KMS-11 (cell line): ENCODE measurements around the gene PDE6C.

Source experiments
- H2AFZ ChIP-seq: fragments of 200-600 bp; sonication (generic); 2 replicates; pipeline ENCODE4 v1.6.1; 2016; ENCODE audit warnings: antibody characterized with exemption, mixed run types, low read depth
- H3K27ac ChIP-seq: fragments of 200-600 bp; sonication (generic); 2 replicates; pipeline ENCODE4 v1.6.1; 2016; ENCODE audit warnings: mild to moderate bottlenecking, mixed run types
- H3K27me3 ChIP-seq: fragments of 200-600 bp; sonication (generic); 2 replicates; pipeline ENCODE4 v1.6.1; 2017; ENCODE audit warnings: mild to moderate bottlenecking, low read depth, mixed run types, moderate library complexity; ENCODE audit not compliant: insufficient read depth
- H3K36me3 ChIP-seq: fragments of 200-600 bp; sonication (generic); 2 replicates; pipeline ENCODE4 v1.6.1; 2017; ENCODE audit warnings: mild to moderate bottlenecking, mixed run types; ENCODE audit not compliant: insufficient read depth
- H3K4me1 ChIP-seq: fragments of 200-600 bp; sonication (generic); 2 replicates; pipeline ENCODE4 v1.6.1; 2016; ENCODE audit warnings: mild to moderate bottlenecking, low read depth, mixed run types; ENCODE audit not compliant: poor library complexity, severe bottlenecking
- H3K4me2 ChIP-seq: fragments of 200-600 bp; sonication (generic); 2 replicates; pipeline ENCODE4 v1.7.0; 2016; ENCODE audit warnings: mild to moderate bottlenecking, mixed run types
- H3K4me3 ChIP-seq: fragments of 200-600 bp; sonication (generic); IDR thresholded peaks from 2 replicates; pipeline ENCODE4 v1.6.1; 2017; ENCODE audit warnings: low read depth, low read length, mixed read lengths; ENCODE audit not compliant: insufficient read depth
- H3K79me2 ChIP-seq: fragments of 200-600 bp; sonication (generic); 2 replicates; pipeline ENCODE4 v1.6.1; 2016; ENCODE audit warnings: low read depth, mixed run types; ENCODE audit not compliant: insufficient read depth
- H3K9ac ChIP-seq: fragments of 200-600 bp; sonication (generic); 2 replicates; pipeline ENCODE4 v1.6.1; 2016; ENCODE audit warnings: mild to moderate bottlenecking, mixed run types
- H4K20me1 ChIP-seq: fragments of 200-600 bp; sonication (generic); 2 replicates; pipeline ENCODE4 v1.6.1; 2016; ENCODE audit warnings: mild to moderate bottlenecking, mixed run types; ENCODE audit not compliant: insufficient read depth
- TF ChIP-seq, protein P1 (sequence below): fragments of 200-600 bp; sonication (generic); conservative IDR thresholded peaks from 2 replicates; pipeline ENCODE4 v1.6.1; 2017; ENCODE audit warnings: low read depth, mild to moderate bottlenecking, antibody characterized with exemption, low read length, moderate library complexity, mixed read lengths

The PDE6C gene

GRCh38 chr10:93673791-93674190, 61.5 kb downstream of the PDE6C start:
- H3K9ac ChIP-seq: no peak overlapping the region
- no peaks in the 10 kb centered on the region for H3K4me1 ChIP-seq
- H2AFZ ChIP-seq: no peak overlapping the region
- H3K79me2 ChIP-seq: no peaks in the 10 kb centered on the region
- no peak overlapping the region for H3K27ac ChIP-seq
- TF ChIP-seq, protein P1, sequence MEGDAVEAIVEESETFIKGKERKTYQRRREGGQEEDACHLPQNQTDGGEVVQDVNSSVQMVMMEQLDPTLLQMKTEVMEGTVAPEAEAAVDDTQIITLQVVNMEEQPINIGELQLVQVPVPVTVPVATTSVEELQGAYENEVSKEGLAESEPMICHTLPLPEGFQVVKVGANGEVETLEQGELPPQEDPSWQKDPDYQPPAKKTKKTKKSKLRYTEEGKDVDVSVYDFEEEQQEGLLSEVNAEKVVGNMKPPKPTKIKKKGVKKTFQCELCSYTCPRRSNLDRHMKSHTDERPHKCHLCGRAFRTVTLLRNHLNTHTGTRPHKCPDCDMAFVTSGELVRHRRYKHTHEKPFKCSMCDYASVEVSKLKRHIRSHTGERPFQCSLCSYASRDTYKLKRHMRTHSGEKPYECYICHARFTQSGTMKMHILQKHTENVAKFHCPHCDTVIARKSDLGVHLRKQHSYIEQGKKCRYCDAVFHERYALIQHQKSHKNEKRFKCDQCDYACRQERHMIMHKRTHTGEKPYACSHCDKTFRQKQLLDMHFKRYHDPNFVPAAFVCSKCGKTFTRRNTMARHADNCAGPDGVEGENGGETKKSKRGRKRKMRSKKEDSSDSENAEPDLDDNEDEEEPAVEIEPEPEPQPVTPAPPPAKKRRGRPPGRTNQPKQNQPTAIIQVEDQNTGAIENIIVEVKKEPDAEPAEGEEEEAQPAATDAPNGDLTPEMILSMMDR: no peak
- H3K36me3 ChIP-seq: no peaks in the 10 kb centered on the region
- no peak overlapping the region for H3K4me3 ChIP-seq
- H3K27me3 ChIP-seq: no peaks in the 10 kb centered on the region
- H4K20me1 ChIP-seq: no peaks in the 10 kb centered on the region
- H3K4me2 ChIP-seq: no peak overlapping the region

- Histone ChIP-seq H3K27me3 (no peaks in the 10 kb centered on the region), H3K36me3 (no peaks in the 10 kb centered on the region), H3K79me2 (no peaks in the 10 kb centered on the region), H3K4me2 (no peak overlapping the region), H3K4me1 (no peaks in the 10 kb centered on the region), H3K4me3 (no peak overlapping the region), H3K27ac (no peak overlapping the region), H4K20me1 (no peaks in the 10 kb centered on the region), H2AFZ (no peak overlapping the region), H3K9ac (no peak overlapping the region)
- TF ChIP-seq, protein P1: no peak
These were observed 66.0 kb downstream of the PDE6C start for GRCh38 chr10:93678386-93678785.

- Histone ChIP-seq H3K9ac (no peak overlapping the region), H3K36me3 (no peaks in the 10 kb centered on the region), H4K20me1 (no peaks in the 10 kb centered on the region)
These were observed 66.7 kb downstream of the PDE6C start for GRCh38 chr10:93678805-93679587.

GRCh38 chr10:93680412-93681047, 68.2 kb downstream of the PDE6C start:
- no peak overlapping the region for H3K4me3 ChIP-seq
- no peak overlapping the region for H2AFZ ChIP-seq
- H4K20me1 ChIP-seq: no peaks in the 10 kb centered on the region
- no peaks in the 10 kb centered on the region for H3K36me3 ChIP-seq
- H3K27ac ChIP-seq: no peak overlapping the region
- H3K79me2 ChIP-seq: no peaks in the 10 kb centered on the region
- H3K4me1 ChIP-seq: no peaks in the 10 kb centered on the region
- no peaks in the 10 kb centered on the region for H3K27me3 ChIP-seq
- H3K4me2 ChIP-seq: no peak overlapping the region
- no peak overlapping the region for H3K9ac ChIP-seq
- TF ChIP-seq, protein P1: peak; percentile 54; the same call in 1 of the 2 replicates

More at GRCh38 chr10:93678805-93679587, 66.7 kb downstream of the PDE6C start:
- no peak overlapping the region for H3K27ac ChIP-seq
- TF ChIP-seq, protein P1: no peak
- no peaks in the 10 kb centered on the region for H3K27me3 ChIP-seq
- no peak overlapping the region for H3K4me2 ChIP-seq
- H3K4me3 ChIP-seq: no peak overlapping the region
- H2AFZ ChIP-seq: no peak overlapping the region
- H3K79me2 ChIP-seq: no peaks in the 10 kb centered on the region
- no peaks in the 10 kb centered on the region for H3K4me1 ChIP-seq
